Epidermal melanocyte (primary cell): Measurements from ENCODE around the gene GFRA4.

Experiments used
- DNase-seq: peaks from one replicate; pipeline ENCODE4 v3.0.0; 2011; ENCODE audit warnings: low spot score; ENCODE audit not compliant: insufficient read length

Gene GFRA4, protein sequence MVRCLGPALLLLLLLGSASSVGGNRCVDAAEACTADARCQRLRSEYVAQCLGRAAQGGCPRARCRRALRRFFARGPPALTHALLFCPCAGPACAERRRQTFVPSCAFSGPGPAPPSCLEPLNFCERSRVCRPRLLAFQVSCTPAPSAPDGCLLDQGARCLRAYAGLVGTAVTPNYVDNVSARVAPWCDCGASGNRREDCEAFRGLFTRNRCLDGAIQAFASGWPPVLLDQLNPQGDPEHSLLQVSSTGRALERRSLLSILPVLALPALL

DNA sequence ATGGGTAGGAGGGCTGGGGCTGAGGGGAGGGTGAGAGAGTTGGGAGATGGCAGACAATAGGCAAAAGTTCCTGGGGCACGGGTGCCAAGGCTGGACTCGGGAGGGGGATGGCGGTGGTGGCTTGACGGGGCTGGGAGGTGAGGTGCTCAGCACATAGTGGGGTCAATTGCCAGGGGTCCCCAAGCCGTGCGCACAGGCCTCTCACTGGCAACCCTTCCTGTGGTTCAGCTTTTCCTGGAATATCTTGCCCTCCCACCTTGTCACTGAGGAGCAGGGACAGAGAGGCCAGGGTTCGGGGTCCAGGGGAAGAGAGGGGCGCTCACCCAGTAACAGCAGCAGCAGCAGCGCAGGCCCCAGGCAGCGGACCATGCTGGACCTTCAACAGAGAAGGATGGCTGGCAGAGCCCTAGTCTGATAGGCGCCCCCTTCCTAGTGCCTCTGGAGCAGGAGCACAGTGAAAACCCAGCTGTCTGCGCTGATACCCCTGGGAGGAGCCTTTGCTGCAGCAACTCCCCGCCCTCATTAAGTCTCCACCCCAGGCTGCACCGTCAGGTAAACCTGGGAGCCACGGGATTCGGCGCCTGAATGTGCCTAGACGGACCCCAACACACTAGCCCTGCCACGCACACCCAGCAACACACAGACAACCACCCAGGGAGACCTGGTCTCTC is at the start of gene GFRA4:
TSS of gene GFRA4 (minus strand) at position 369 of the 671 bp plus-strand sequence. CDS start at position 369, 0 bp downstream.
- DNase-seq: no peak

DNA sequence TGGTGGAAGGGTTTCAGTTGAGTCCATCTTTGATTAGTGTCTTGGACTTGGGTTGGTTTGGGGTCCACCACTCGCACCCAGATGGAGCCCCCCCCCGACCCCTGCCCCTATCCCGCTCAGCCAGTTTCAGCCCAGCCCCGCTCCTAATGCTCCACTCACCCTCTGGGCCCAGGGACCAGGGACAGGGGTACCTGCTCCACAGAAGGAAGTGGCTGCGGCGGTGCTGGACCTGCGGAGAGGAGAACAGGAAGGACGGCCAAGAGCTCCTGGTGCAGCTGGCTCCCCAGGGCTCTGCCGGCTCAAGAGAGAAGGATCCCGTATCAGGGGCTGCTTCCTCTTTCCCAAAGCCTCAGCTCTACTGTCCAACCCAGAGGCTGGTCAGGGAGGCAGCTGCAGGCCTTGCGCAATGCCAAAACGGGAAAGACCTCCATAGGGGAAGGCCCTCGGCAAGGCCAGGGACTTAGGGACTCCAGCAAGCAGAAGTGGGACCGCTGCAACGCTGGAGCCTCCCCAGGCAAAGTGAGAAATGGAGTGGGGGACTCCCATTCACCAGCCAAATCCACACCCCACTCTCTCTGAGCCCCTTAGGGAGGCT is 49.2 kb upstream of the GFRA4 start, which contains the start of gene SIGLEC1:
TSS of gene SIGLEC1 (minus strand) at position 322 of the 595 bp plus-strand sequence. CDS start 5,472 bp downstream, outside the sequence.
- no peak for DNase-seq

DNA sequence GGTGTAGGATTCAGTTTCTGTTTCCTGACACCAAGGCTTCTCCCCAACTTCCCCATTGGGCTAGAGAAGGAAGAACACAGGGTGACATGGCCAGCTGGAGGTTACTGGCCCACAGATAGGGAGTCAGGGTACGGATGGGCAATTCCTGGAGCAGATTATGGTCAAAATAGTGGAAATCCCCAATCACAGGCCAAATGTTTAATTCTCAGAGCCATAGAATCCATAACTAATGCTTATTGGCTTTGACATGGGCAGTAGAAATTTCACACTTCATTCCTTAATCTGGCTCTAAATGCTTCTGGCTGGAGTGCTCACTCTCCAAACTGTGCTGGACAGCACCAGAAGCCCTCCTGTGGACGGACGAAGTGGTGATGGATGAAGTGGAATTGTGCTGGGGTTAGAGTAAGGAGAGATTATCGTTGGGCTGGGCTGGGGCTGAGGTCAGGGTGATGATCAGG is 48.3 kb upstream of the GFRA4 start:
- DNase-seq: no peak

DNA sequence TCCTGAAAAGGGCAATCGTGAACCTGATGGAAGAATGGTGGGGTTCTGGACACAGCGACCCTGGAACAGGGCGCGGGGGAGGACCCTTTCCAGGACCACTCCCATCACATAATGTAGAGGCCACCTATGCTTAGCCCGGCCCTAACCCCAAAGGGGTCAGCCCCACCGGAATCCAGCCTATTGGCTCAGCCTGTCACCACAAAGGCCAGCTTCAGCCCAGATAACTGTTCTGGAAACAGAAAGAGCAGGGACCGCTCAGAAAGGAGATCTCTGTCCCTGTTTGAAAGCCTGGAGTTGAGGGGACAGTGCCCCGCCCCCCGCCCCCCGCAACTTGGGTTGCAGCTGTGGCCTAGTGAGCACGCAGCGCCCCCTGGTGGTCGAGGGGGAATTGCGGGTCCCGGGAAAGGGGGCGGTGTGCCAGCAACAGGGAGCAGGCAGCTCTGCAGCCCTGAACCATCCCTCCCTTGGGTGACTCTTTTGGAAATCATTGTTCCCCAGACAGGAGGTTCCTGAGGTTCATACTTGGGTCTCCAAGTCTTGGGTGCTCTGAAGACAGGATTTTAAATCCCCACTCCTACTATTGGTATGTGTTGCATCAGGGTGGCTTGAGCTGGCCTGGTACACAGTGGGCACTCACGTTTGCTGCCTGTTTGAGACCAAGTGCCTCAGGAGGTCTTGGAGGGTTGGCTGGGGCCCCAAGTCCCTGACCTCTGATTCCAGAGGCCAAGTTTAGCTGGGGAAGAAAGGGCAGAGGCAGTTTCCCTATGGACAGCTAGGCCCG is 47.7 kb upstream of the GFRA4 start:
- peak; percentile 77 for DNase-seq

DNA sequence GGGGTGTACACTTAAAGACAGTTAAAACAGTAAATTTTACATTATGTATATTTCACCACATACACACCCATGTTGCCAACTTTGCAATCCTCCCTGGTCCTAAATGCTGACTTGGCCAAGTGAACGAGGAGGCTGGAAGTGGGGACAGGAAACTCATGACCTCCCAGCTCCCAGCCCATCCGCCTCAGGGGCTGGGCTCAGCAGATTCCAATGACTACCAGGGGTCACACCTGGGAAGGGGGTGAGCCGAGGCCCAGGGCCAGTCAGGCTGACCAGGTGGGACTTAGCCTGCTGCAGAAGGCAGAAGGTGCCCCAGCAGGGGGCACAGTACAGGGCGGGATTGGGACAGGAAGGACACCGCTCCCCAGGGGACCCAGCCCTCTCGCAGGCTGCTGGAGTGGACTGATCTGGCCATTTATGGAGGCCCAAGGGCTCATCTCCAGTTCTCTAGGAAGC is 46.8 kb upstream of the GFRA4 start:
- no peak for DNase-seq

DNA sequence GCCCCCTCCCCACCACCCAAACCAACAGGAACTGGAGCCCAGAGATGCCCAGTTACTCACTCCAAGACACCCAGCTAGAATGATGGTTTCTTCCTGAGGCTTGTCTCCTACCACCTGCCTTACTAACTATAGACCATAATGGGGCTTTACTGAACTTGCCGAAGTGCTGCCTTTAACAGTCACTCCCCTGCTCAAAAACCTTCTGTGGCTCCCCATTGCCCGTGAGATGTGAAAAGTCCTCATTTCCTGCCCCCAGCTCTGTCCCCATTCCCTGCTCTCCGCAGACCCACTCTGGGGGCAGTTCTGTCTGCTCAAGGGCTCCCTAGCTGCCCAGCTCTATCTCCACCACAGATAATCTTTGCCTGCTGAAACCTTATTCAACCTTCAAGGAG is 44.3 kb upstream of the GFRA4 start:
- no peak for DNase-seq

DNA sequence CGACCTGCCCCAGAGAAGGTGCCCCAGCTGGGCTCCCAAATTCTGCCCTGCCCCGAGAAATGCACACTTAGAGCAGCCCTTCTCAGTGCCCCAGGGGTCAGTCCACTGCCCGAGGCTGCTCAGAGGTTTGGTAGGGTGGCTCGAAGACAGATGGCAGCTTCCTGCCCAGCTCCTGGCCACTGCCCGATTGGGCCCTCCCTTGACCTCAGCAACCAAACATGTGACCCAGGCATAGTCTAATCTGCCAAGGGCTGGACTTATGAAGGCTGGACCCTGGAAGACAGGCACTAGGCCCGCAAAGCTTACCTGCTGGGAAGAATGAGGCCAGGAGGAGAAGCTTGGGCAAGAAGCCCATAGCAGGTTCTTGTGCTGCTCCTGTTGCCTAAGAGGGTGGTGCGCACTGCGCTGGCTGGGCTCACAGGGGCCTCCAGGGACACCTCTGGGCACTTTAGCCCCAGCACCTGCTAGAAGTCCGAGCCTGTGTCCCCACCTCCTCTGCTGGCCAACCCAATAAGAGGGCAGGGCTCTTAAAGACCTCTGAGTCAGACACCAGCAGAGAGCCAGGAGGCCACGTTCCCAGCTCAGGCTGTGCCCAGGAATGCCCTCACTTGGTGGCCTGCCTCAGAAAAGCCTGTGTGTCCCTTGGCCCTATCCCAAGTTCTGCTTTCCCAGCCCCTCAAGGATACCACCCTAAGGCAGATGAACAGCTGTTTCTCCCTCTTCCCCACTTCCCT is 43.7 kb upstream of the GFRA4 start:
- no peak for DNase-seq

DNA sequence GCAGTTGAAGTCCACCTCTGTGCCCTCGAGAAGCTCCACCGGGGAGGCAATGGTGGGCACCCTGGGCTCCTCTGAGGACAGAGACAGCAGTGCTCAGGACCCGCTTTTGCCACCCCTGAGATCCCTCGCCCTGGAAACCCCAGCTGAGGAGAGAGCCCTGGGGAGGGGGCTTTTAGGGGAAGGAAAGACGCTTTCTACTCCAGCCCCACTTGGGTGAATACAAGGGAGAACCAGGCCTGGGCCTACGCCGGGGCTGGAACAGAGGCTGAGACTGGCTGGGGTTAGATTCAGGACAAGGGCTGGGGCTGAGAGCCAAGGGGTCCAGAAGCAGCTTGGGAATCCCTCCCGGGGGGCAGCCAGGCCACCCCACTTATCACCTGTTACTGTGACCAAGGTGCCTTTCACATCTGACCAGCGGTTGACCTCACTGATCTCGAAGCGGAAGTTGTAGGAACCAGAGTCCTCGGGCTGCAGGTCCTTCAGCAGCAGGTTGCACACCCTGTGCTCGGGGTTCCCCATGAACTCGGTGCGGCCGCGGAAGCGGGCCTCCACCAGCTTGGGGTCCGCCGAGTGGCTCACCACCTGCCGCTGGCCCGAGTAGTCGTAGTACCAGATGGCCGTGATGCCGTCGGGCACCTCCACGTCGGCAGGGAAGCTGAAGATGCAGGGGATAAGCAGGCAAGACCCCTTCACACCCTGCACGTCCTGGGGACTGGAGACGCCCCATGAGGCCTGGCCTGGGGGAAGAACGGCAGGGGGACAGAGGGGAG is 43.0 kb upstream of the GFRA4 start:
- no peak for DNase-seq

DNA sequence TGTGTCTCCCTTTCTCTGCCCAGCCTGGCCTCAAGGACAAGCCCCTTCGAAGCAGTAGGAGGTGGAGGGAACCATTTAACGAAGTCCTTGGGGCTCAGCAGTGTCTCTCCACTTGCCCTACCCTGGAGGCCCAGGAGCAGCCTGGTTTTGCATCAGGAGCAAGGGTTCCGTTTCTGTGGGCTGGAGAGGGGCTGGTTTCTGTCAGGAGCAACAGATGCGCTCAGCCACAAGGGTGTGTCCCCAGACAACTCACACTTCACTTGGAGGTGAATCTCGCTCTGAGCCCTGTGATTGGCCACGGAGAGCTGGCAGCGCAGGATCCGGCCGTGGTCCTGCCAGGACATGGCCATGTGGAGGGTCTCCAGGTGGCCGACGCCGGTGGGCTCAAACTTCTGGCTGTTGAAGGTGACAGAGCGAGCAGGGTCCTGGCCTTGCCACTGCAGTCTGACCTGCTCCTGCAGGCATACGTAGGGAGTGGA is 42.3 kb upstream of the GFRA4 start:
- DNase-seq: no peak

DNA sequence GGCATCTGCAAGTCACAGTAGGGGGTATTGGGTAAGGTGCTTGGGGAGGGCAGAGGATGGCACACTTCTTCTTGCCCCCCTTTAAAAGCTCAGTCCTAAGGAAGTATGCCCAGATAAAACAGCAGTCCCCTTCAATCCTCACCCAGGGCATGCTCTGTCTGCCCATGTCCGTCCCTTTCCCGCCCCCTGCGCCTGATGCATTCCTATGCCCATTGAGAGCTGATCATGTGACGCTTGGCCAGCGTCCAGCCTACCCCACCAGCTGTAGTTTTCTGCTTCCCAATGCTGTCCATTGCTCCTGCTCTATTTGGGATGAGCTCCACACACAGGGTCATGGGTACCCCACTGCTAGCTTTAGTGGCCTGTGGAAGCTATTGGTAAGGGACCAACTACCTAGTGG is 40.9 kb upstream of the GFRA4 start:
- no peak for DNase-seq

DNA sequence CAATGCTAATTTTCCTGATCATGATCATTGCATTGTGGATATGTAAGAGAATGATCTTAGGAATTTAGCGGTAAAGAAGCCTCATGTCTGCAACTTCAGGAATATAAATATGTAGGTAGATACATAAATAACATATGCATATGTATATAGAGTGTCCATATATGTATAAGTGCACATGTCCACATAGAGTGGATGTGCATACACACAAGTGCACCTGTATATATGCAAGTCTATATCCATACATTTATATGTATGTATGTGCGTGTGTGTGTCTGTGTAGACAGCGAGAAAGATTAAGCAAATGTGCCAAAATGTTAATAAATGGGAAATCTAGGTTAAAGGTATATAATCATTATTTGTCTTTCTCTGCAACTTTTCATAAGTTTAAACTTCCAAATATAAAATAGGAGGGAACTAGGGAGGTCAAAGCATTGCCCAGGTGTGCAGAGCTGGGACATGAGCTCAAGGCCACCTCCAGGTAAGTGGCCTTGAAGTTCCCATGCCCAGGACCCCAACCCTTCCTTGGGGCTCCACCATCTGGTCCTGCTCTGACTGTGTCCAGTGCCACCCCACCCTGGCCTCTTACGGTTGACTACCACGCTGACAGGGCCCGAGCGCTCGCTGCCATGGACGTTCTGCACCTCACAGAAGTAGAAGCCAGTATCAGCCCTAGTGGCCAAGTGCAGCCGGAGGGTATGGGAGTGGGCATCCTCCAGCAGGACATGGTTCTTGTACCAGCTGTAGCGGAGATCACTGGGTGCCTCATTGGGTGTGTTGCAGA is 39.6 kb upstream of the GFRA4 start:
- no peak for DNase-seq

DNA sequence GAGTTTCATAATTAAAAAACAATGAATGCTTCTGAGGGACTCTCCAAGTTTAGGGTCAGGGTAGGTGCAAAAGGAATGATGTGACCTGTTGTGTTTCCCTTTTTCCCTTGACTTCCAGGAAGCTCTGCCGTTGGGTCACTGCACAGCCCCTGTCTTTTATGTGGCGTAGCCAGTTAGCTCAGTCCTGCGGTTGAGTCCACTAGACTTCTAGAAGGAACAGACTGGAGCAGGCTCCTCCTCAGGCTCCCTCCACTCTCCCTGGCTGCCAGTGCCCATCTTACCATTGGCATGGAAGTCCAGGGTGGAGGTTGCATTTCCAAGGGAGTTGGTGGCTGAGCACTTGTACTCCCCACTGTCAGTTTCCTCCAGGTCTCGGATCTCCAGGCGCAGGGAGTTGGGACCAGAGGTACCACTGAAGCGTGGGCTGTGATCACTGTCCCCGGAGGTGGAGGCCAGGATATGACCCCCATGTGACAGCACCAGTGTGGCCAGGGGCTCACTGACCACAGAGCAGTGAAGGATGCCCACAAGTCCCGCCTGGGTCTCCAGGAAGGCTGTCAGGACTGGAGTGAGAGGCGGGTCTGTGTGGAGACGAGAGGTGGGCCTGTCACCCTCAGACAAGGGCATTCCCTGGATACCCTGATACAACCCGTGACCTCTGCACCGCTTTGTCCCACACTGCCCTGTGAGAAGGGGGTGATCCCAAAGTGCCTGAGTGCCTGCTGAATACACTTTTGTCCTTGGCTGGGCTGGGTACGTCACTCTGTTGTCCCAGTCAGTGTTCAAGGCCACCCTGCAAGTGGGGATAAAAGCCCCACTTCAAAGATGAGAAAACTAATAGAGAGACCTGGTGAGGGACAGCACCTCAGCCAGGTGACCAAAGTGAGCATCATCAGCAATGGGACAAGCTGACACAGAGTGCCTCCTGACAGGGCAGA is 38.1 kb upstream of the GFRA4 start:
- DNase-seq: no peak

DNA sequence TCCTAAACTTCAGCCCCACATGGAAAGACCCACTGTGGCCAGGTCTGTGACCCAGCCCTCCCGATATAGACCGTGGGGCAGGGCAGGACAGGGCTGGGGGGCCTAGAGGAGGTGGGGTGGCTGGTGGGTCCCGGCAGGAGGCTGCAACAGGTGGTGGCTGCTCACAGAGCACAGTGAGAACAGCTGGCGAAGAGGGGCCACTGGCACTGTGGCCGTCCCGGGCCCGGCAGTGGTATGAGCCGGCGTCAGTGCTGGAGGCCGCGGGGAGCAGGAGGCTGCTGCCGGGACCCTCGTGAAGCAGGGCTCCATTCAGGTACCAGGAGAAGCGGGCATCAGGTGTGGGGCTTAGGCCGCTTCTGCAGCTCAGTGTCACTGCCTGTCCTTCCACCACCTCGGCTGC is 35.8 kb upstream of the GFRA4 start:
- DNase-seq: no peak

DNA sequence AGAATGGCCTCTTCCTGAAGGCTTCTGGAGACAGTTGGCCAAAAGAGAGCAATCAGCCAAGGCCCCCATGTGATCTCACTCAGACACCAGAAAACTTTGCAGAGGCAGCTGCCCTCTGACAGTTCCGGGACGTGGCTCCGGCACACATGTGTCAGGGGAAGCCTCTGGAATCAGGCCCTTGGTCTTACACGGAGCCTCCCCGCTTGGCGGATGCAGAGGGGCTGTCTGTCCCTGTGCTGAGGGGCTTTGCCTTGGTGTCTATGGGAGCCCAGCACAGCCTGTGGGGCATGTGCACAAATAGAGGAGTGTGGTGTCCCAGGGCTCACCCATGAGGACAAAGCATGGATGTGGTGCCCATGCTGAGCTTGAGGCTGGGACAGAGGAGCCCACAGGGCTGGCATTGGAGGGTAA is 35.4 kb upstream of the GFRA4 start:
- no peak for DNase-seq

DNA sequence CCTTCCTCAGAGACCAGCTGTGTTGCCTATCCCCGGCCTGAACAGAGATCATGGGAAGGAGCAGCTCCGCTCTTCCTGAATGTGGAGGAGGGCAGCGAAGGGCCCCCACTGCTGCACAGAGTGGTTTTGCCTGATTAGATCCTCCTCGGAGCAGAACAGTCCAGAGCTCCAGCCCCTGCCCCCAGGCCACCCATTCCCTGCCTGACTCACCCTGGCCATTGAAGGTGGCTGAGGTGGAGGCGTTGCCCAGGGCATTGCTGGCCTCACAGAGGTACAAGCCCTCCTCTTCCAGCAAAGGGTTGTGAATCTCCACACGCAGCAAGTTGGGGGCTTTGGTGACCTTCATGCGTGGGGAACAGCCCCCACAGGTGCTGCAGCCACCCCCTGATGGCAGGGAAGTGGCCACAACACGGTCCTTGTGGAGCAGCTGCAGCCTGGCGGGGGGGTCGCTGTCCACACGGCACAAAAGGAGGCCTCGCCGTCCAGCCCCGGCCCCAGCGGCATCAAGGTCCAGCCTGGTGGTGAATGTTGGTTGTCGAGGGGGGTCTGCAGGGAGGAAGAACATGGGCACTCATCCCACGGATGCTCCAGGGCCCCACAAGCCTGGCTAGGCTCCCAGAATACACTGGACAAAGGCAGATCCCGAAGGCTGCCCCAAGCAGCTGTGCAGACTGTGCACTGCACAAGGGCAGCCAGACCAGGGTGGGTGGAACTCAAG is 34.5 kb upstream of the GFRA4 start:
- no peak for DNase-seq

DNA sequence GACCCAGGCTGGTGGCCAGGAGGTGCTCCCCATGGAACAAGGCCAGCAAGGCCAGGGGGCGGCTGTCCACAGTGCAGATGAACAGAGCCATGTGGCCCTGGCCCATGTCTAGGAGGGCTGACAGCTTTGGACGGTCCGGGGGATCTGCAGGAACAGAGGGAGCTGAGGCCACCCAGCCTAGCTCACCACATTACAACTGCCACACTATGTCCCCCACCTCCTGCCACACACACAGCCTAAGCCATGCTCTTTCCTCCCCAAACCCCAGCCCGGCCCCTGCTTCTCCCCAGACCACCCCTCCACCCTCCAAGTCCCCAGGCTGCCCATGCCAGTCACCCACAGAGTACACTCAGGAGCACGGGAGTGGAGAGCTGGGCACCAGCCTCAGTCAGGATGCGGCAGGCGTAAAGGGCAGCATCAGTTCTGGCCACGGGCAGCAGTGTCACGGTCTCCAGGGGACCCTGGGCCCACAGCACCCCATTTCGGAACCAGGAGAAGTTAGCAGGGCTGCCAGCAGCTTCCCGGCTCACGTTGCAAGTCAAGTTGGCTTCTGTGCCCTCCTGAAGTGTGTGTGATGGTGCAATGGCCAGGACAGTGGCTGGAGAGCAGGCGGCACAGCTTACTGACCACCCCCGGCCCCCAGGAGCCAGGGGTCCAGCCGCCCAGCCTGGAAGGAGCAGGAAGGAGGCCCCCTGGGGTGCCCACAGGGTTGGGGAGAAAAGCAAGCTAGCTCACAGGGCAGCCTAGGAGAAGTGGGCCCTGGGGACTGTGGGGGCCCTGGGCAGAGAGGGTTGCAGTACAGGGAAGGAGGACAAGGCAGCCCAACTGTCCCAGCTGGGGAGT is 33.8 kb upstream of the GFRA4 start:
- no peak for DNase-seq

DNA sequence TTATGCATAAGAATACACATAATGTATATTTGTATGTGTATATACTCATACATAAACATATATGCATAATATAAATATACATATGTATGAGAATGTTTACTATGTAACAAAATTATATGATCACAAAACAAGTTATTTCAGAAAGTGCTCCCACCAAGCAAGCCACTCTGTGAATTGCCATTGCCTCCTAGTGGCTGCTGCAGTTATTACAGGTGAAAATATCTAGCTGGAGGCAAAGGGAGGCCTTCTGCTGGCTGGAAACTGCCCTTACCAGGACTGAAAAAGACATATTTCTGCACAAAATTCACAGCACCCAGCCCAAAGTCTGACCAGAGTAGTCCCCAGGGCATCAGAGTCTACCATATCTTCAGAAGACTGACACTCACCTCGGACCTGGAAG is 33.0 kb upstream of the GFRA4 start:
- DNase-seq: no peak
